GM19023 (cell line): ENCODE data around the gene AGXT.

Source experiments
- ATAC-seq: cut with Tn5 transposase; IDR thresholded peaks from one replicate; pipeline ENCODE4 v1.9.1; 2021; ENCODE audit warnings: mild to moderate bottlenecking, moderate library complexity; ENCODE audit not compliant: unreplicated experiment

Gene AGXT

GRCh38 chr2:240868286-240869108 lies at the start of gene AGXT:
Gene AGXT (plus strand): TSS chr2:240868824. CDS start chr2:240868866, 42 bp downstream.
- ATAC-seq, result no peak

- no peak for ATAC-seq
Observed at GRCh38 chr2:240819126-240819857, 49.3 kb upstream of the AGXT start.

GRCh38 chr2:240819858-240820606 lies 48.6 kb upstream of the AGXT start, which contains the start of gene KIF1A:
Gene KIF1A (minus strand): TSS chr2:240820219. CDS start chr2:240797752, 22,467 bp downstream.
- ATAC-seq, result no peak

- no peak for ATAC-seq
Observed at GRCh38 chr2:240820607-240821428, 47.8 kb upstream of the AGXT start.

- no peak for ATAC-seq
Observed at GRCh38 chr2:240821429-240821778, 47.2 kb upstream of the AGXT start.

GRCh38 chr2:240822280-240822847 lies 46.3 kb upstream of the AGXT start:
- no peak for ATAC-seq

- no peak for ATAC-seq
Observed at GRCh38 chr2:240823449-240824336, 44.9 kb upstream of the AGXT start.

GRCh38 chr2:240825476-240825875 lies 43.1 kb upstream of the AGXT start:
- no peak for ATAC-seq

GRCh38 chr2:240831594-240832204 lies 36.9 kb upstream of the AGXT start:
- ATAC-seq, result no peak

- peak; percentile 79 for ATAC-seq
Observed at GRCh38 chr2:240832205-240832727, 36.4 kb upstream of the AGXT start.

- no peak for ATAC-seq
Observed at GRCh38 chr2:240832921-240833494, 35.6 kb upstream of the AGXT start.

- ATAC-seq, result no peak
Observed at GRCh38 chr2:240833724-240834285, 34.8 kb upstream of the AGXT start.

GRCh38 chr2:240834377-240834975 lies 34.1 kb upstream of the AGXT start:
- no peak for ATAC-seq

- no peak for ATAC-seq
Observed at GRCh38 chr2:240835528-240835927, 33.1 kb upstream of the AGXT start.

GRCh38 chr2:240836781-240837467 lies 31.7 kb upstream of the AGXT start:
- ATAC-seq, result no peak

GRCh38 chr2:240837621-240838020 lies 31.0 kb upstream of the AGXT start:
- no peak for ATAC-seq
